ENCODE data around the gene PM20D2. TPM values are rescaled to one million over a fixed set of nuclear protein-coding genes. Genes with fewer than 3 reads are reported as not detected.
A peak's percentile ranks its signal among the peaks of the same experiment; 100 is the strongest.

Gene PM20D2
- total RNA-seq, 1 experiment from 2014 or later, result 2.0 TPM

DNA sequence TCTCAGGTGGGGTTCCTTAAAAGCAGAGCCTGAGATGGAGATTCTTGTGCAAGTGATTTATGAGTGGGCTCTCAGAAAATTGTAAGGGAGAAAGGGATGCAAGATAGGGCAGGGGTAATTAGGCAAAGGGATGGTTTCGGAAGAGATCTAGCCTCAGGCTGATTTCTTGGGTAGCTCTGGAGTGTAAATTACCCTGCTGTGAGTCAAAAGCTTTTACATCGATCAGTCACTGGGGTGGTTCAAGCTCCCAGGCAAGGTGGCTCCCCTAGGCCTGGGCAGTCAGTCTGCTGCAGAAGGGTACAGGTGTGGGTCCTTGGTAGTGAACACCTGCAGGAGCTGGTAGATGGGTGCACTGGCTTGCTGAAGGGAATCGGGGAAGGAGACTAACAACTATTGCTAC lies 11.1 kb upstream of the PM20D2 start:
- no peak for DNase-seq
- Histone ChIP-seq H3K4me3 (ENCODE audit: insufficient read depth, low read depth, low read length) (no peak overlapping the region), H3K36me3 (replicated peaks; ENCODE audit: control insufficient read depth, insufficient read depth, low read length) (no peaks in the 10 kb centered on the region), H3K27me3 (ENCODE audit: control insufficient read depth, insufficient read depth, low read length) (peaks cover 57% of the 10 kb centered on the region)

DNA sequence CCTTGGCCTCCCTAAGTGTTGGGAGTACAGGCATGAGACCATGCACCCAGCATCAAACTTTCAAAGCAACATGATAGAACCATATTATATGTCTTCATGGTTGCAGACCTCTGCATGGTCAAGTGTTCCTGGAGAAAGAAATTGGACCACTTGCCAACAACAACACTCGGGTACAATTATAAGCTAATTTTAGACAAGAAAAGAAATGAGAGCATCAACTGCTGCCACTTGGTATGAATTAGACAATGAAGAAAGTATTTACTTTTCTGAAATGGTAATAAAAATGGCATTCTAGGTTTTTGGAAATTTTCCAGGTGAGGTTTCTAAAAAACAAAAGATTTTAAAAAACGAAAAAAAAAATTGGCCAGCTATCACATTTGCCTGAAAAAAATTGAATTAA lies 7.7 kb upstream of the PM20D2 start:
- Histone ChIP-seq H3K27me3 (ENCODE audit: control insufficient read depth, insufficient read depth, low read length) (peaks cover 54% of the 10 kb centered on the region), H3K36me3 (replicated peaks; ENCODE audit: control insufficient read depth, insufficient read depth, low read length) (no peaks in the 10 kb centered on the region), H3K4me3 (ENCODE audit: insufficient read depth, low read depth, low read length) (no peak overlapping the region)
- DNase-seq, result no peak

GRCh38 chr6:89139509-89140346 lies 6.1 kb upstream of the PM20D2 start:
- Histone ChIP-seq H3K36me3 (replicated peaks; ENCODE audit: control insufficient read depth, insufficient read depth, low read length) (no peaks in the 10 kb centered on the region), H3K27me3 (ENCODE audit: control insufficient read depth, insufficient read depth, low read length) (peaks cover 58% of the 10 kb centered on the region), H3K4me3 (ENCODE audit: insufficient read depth, low read depth, low read length) (no peak overlapping the region)
- DNase-seq, result no peak

DNA sequence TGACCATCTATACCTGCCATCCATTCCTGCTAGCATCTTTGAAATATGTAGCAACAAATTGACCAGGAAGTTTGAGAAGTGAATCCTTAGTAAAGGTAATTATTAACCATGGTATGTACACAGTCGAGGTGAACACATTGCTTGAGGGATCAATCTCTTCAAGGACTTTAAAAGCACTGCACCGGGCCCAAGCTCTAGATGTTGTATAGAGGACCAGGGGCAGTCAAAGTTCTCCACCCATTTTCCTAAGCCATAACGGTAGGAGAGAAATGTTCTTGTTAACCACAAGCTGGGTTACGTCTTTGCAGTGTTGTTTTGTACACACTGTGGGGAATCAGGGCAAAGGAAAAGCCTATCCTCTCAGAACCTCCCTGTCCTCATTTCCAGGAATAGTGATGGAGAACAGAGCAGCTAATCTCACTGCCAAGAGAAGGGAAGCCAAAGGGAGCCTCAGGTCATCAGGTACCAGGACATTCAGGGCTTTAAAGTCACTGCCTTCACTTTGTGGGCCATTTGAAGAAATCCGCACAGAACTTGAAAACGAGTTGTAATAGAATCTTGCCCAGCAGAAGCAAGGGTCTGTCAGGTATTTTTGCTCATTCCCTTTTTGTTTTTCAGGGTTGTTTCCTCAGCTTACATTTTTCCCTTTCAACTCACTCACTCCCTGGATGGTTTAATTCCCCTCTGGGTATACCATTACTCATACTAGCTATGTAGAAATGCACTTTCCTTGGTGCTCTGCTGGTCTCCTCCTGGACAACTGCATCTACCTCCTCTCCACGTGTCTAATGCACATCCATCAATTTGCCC lies 5.3 kb upstream of the PM20D2 start:
- Histone ChIP-seq H3K36me3 (replicated peaks; ENCODE audit: control insufficient read depth, insufficient read depth, low read length) (no peaks in the 10 kb centered on the region), H3K4me3 (ENCODE audit: insufficient read depth, low read depth, low read length) (no peak overlapping the region), H3K27me3 (ENCODE audit: control insufficient read depth, insufficient read depth, low read length) (peaks cover 58% of the 10 kb centered on the region)
- DNase-seq, result no peak

- H3K4me3 ChIP-seq (ENCODE audit: insufficient read depth, low read depth, low read length), result no peak overlapping the region
- no peaks in the 10 kb centered on the region for H3K36me3 ChIP-seq (replicated peaks; ENCODE audit: control insufficient read depth, insufficient read depth, low read length)
- DNase-seq, result no peak
- peaks cover 57% of the 10 kb centered on the region for H3K27me3 ChIP-seq (ENCODE audit: control insufficient read depth, insufficient read depth, low read length)
These were observed 1.4 kb upstream of the PM20D2 start for GRCh38 chr6:89144354-89144906.

DNA sequence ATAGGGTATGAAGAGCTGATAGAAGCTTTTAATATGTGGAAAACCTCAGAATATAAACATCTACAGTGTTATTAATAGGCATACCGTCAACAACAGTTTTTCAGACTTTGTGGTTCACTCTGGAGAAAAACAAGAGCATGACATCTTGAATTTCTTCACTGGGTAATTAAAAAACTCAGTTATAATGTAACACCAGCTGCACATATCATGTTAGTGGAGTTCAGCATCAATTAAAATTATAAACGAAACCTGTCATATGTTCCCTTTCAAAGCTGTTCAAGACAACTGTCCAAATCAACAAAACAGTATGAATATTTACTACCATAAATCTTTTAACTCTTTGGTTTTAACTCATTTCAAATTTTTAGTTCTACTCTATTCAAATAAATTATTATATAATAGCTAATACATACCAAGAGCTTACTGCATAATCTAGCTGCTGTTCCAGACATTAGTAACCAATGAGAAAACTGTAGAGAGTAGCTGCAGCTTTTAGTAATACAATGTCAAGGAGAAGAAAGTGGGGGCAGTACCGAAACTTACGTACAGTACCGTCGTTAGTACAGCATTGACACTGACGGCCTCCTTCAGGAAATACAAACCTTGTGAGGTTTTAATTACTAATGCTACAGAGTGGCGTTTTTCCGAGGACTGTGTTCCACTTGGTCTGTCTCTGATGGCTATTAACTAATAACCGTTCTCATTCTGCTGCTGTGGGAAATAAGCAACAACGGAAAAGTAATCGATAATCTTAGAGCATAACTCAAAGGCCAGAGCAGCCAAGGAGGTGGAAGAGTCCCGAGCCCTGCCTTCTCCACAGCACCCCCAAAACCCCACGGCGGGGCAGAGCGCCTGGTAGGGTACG lies 532 bp upstream of the PM20D2 start:
- Histone ChIP-seq H3K36me3 (replicated peaks; ENCODE audit: control insufficient read depth, insufficient read depth, low read length) (no peaks in the 10 kb centered on the region), H3K4me3 (ENCODE audit: insufficient read depth, low read depth, low read length) (peak overlapping the region; percentile 60), H3K27me3 (ENCODE audit: control insufficient read depth, insufficient read depth, low read length) (peaks cover 55% of the 10 kb centered on the region)
- peak; percentile 46 for DNase-seq

GRCh38 chr6:89146718-89147700 lies 1.2 kb downstream of the PM20D2 start:
- peak overlapping the region; percentile 60 for H3K4me3 ChIP-seq (ENCODE audit: insufficient read depth, low read depth, low read length)
- peak; percentile 9 for DNase-seq
- H3K27me3 ChIP-seq (ENCODE audit: control insufficient read depth, insufficient read depth, low read length), result peaks cover 46% of the 10 kb centered on the region
- no peaks in the 10 kb centered on the region for H3K36me3 ChIP-seq (replicated peaks; ENCODE audit: control insufficient read depth, insufficient read depth, low read length)

DNA sequence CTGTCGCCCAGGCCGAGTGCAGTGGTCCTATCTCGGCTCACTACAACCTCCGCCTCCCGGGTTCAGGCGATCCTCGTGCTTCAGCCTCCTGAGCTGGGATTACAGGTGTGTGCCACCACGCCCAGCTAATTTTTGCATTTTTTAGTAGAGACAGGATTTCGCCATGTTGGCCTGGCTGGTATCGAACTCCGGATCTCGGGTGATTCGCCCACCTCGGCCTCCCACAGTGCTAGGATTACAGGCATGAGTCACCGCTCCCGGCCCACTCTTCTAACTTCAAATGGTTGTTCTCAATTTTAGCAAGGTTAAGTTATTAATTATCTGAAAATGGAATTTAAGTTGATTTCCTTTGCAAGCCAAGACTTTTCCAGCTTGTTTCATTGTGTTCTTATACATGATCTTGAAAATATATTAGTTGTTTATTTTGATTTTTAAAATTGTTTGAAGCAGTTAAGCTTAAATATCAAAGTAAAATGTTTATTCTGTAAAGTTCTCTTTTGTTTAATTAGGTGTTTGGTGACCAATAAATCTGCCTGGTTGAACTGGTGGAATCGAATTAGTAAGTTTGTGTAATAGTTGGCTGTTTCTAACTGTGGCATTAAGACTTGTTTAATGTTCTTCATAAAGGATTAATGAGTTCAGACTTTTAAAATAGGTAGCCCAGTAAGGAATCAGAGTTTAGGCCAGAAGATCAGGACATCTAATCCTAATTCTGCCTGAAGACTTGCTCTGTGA lies 2.3 kb downstream of the PM20D2 start:
- H3K4me3 ChIP-seq (ENCODE audit: insufficient read depth, low read depth, low read length), result no peak overlapping the region
- H3K27me3 ChIP-seq (ENCODE audit: control insufficient read depth, insufficient read depth, low read length), result peaks cover 41% of the 10 kb centered on the region
- no peak for DNase-seq

DNA sequence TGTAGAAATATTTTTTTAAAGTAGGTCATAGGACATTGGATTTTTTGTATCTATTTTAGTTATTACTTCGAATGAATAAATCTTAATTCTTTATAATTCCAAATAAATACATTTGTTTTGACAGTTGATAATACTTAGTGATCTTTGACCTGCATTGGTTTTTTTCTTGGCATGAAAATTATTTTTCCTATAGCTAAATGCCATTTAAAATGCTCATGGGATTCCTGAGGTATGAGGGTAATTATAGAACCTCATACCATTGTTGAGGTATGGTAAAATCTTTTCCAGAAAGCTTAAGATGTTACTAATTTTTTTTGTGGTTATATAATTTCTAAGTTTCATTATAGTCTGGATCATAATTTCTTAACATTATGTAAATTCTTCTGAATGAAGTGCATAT lies 8.3 kb downstream of the PM20D2 start:
- no peak for DNase-seq
- H3K4me3 ChIP-seq (ENCODE audit: insufficient read depth, low read depth, low read length), result no peak overlapping the region
- H3K36me3 ChIP-seq (replicated peaks; ENCODE audit: control insufficient read depth, insufficient read depth, low read length), result no peaks in the 10 kb centered on the region

More for the DNA sequence above, 2.3 kb downstream of the PM20D2 start:
- H3K36me3 ChIP-seq (replicated peaks; ENCODE audit: control insufficient read depth, insufficient read depth, low read length), result no peaks in the 10 kb centered on the region

DNA sequence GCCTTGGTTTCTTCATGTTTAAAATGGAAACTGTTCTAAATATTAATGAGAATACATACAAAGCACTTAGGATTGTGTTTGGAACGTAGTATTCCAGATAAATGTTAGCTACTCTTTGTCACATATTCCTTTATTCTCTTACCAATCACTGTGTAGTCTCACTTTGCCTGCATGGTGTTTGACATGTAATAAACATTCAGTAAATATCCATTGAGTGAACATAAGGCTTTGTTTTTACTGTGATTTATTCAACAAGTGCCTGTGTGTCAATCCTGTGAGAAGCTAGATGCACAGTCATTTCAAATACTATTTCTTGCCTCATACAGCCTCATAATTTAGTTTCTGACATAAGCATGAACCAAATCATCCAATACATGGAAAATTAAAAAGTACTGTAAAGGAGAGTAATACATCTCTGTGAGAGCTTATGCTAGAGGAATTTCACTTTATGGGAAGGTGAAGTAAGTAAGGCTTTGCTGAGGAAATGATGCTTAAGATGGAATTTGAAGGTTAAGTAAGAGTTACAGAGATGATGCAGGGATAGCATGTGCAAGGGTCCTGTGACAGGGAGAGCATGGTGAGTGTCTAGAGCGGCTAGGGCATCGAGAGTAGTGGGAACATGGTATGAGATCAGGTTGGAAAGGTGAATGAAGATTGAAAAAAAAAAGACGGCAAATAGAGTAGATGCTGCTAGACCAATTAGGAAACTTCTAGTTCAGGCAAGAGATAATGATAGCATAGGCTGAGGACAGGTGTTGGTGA lies 14.7 kb downstream of the PM20D2 start:
- Histone ChIP-seq H3K4me3 (ENCODE audit: insufficient read depth, low read depth, low read length) (no peak overlapping the region), H3K36me3 (replicated peaks; ENCODE audit: control insufficient read depth, insufficient read depth, low read length) (no peaks in the 10 kb centered on the region), H3K27me3 (ENCODE audit: control insufficient read depth, insufficient read depth, low read length) (no peaks in the 10 kb centered on the region)
- DNase-seq, result no peak

More for the DNA sequence above, 8.3 kb downstream of the PM20D2 start:
- no peaks in the 10 kb centered on the region for H3K27me3 ChIP-seq (ENCODE audit: control insufficient read depth, insufficient read depth, low read length)

GRCh38 chr6:89161326-89162046 lies 15.6 kb downstream of the PM20D2 start:
- Histone ChIP-seq H3K36me3 (replicated peaks; ENCODE audit: control insufficient read depth, insufficient read depth, low read length) (no peaks in the 10 kb centered on the region), H3K4me3 (ENCODE audit: insufficient read depth, low read depth, low read length) (no peak overlapping the region), H3K27me3 (ENCODE audit: control insufficient read depth, insufficient read depth, low read length) (no peaks in the 10 kb centered on the region)
- peak; percentile 70 for DNase-seq

DNA sequence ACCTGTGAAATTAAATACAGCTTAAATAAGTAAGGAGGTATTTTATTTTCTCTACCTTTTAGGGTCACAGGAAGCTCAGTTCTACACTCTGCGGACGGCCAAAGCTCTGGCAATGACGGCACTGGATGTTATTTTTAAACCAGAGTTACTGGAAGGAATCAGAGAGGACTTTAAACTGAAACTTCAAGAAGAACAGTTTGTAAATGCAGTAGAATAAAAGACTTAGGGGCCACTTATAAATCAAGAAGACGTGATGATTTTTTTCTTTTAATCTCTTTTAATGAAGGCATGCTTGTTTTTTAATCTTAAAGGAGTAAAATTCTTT lies 16.2 kb downstream of the PM20D2 start:
- no peak overlapping the region for H3K4me3 ChIP-seq (ENCODE audit: insufficient read depth, low read depth, low read length)
- H3K36me3 ChIP-seq (replicated peaks; ENCODE audit: control insufficient read depth, insufficient read depth, low read length), result no peaks in the 10 kb centered on the region
- no peak for DNase-seq
- no peaks in the 10 kb centered on the region for H3K27me3 ChIP-seq (ENCODE audit: control insufficient read depth, insufficient read depth, low read length)

Measured in H7 (cell line).